ENCODE measurements around the gene TTC24.

Gene TTC24

DNA sequence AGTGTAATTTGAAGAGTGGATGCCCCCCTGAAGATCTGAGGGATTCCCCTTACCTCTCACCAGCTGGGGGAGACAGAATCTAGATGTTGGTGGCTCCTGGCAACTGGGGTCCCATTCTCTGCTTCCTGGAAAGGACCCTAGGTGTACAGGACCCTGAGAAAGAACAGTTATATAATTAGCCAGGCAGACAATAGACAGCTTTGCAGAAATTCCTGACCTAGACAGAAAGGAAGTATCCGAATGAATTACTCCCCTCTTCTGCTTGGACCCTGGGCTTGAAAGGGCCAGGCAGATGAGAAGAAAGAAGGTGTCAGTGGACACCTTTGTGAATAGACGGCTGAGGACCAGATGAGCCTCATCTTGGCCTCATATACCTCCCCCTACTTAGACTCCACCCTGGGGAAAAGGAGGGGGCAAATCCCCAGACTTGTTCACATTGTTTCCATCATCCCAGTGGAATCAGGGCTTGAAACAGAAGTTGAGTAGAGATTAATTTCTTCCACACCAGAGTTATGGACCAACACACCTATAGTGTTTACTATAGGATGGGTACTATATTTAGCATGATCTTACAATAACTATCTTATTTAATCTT, 5.4 kb upstream of the TTC24 start:
- no peak for TF ChIP-seq EZH2phosphoT487 (IDR thresholded peaks at IDR 0.05; ENCODE audit: borderline replicate concordance, low read length)
- TF ChIP-seq, protein P1, sequence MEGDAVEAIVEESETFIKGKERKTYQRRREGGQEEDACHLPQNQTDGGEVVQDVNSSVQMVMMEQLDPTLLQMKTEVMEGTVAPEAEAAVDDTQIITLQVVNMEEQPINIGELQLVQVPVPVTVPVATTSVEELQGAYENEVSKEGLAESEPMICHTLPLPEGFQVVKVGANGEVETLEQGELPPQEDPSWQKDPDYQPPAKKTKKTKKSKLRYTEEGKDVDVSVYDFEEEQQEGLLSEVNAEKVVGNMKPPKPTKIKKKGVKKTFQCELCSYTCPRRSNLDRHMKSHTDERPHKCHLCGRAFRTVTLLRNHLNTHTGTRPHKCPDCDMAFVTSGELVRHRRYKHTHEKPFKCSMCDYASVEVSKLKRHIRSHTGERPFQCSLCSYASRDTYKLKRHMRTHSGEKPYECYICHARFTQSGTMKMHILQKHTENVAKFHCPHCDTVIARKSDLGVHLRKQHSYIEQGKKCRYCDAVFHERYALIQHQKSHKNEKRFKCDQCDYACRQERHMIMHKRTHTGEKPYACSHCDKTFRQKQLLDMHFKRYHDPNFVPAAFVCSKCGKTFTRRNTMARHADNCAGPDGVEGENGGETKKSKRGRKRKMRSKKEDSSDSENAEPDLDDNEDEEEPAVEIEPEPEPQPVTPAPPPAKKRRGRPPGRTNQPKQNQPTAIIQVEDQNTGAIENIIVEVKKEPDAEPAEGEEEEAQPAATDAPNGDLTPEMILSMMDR (IDR thresholded peaks at IDR 0.05; ENCODE audit: low read depth, low read length, poor library complexity, severe bottlenecking), result no peak

DNA sequence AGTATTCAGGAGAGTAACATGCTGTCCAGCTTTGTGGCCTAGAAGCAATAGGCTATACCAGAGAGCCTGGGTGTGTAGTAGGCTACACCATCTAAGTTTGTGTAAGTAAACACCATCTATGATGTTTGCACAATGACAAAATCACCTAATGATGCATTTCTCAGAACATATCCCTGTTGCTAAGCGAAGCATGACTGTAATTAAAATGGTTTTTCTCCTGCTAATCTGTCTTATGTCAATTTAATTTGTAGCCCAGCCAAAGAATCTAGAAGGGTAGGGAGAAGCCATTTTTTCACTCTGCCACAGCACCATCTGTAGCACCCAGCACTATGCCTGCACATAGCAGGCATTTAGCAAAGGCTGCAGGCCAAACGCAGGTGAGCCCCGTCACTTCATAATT, 2.0 kb upstream of the TTC24 start:
- no peak overlapping the region for H3K4me2 ChIP-seq (ENCODE audit: low read length)
- TF ChIP-seq, protein P1 (IDR thresholded peaks at IDR 0.05; ENCODE audit: low read depth, low read length, poor library complexity, severe bottlenecking), result no peak
- no peak for TF ChIP-seq EZH2phosphoT487 (IDR thresholded peaks at IDR 0.05; ENCODE audit: borderline replicate concordance, low read length)
- no peak overlapping the region for H3K27ac ChIP-seq (ENCODE audit: low read depth, low read length)

More for the DNA sequence above, 5.4 kb upstream of the TTC24 start:
- Histone ChIP-seq H3K27ac (ENCODE audit: low read depth, low read length) (no peak overlapping the region), H3K4me2 (ENCODE audit: low read length) (no peak overlapping the region), H3F3A (ENCODE audit: control insufficient read depth, insufficient read depth) (no peaks in the 10 kb centered on the region), H3K79me2 (ENCODE audit: control insufficient read depth, low read length) (peaks cover 18% of the 10 kb centered on the region), H3K9me3 (ENCODE audit: control insufficient read depth, insufficient read depth, low read length) (no peaks in the 10 kb centered on the region), H3K36me3 (ENCODE audit: control insufficient read depth, low read length) (peaks cover 3% of the 10 kb centered on the region; the same call in 1 of the 2 replicates), H3K9me2 (replicated peaks; ENCODE audit: control insufficient read depth, low read length) (no peaks in the 10 kb centered on the region), H4K20me1 (ENCODE audit: control insufficient read depth, insufficient read depth, low read depth, low read length) (no peaks in the 10 kb centered on the region), H3K27me3 (ENCODE audit: control insufficient read depth, low read length) (0 out of 2 replicates have a peak, but pooled peaks cover 2% of the 10 kb centered on the region), H3K4me1 (ENCODE audit: control insufficient read depth, low read length) (peaks cover 17% of the 10 kb centered on the region), H3K4me3 (ENCODE audit: low read length) (no peak overlapping the region)

DNA sequence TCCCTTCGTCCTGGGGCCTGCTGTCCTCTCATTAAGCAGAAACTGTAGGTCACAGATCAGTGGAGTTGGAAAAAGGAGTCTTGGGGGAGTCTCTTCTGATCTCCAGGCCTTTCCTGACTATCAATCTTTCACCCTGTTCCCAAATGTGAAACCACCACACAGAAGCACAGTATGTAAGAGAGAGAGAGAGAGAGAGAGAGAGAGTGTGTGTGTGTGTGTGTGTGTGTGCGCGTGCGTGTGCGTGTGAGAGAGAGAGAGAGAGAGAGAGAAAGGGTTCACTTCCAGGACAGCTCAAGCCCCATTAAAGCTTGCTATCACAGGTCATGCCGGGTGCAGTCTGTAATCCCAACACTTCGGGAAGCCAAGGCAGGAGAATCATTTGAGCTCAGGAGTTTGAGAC, 1.5 kb upstream of the TTC24 start:
- H3K36me3 ChIP-seq (ENCODE audit: control insufficient read depth, low read length), result no peaks in the 10 kb centered on the region
- 0 out of 2 replicates have a peak, but pooled peaks cover 2% of the 10 kb centered on the region for H3K27me3 ChIP-seq (ENCODE audit: control insufficient read depth, low read length)
- H3K27ac ChIP-seq (ENCODE audit: low read depth, low read length), result no peak overlapping the region
- no peaks in the 10 kb centered on the region for H4K20me1 ChIP-seq (ENCODE audit: control insufficient read depth, insufficient read depth, low read depth, low read length)
- no peaks in the 10 kb centered on the region for H3K79me2 ChIP-seq (ENCODE audit: control insufficient read depth, low read length)
- no peaks in the 10 kb centered on the region for H3K9me2 ChIP-seq (replicated peaks; ENCODE audit: control insufficient read depth, low read length)
- no peak for TF ChIP-seq EZH2phosphoT487 (IDR thresholded peaks at IDR 0.05; ENCODE audit: borderline replicate concordance, low read length)
- TF ChIP-seq, protein P1 (IDR thresholded peaks at IDR 0.05; ENCODE audit: low read depth, low read length, poor library complexity, severe bottlenecking), result no peak
- no peak overlapping the region for H3K4me3 ChIP-seq (ENCODE audit: low read length)
- no peaks in the 10 kb centered on the region for H3F3A ChIP-seq (ENCODE audit: control insufficient read depth, insufficient read depth)
- peaks cover 13% of the 10 kb centered on the region for H3K4me1 ChIP-seq (ENCODE audit: control insufficient read depth, low read length)
- H3K4me2 ChIP-seq (ENCODE audit: low read length), result no peak overlapping the region
- no peaks in the 10 kb centered on the region for H3K9me3 ChIP-seq (ENCODE audit: control insufficient read depth, insufficient read depth, low read length)

More for the DNA sequence above, 2.0 kb upstream of the TTC24 start:
- no peak overlapping the region for H3K4me3 ChIP-seq (ENCODE audit: low read length)
- no peaks in the 10 kb centered on the region for H4K20me1 ChIP-seq (ENCODE audit: control insufficient read depth, insufficient read depth, low read depth, low read length)
- H3F3A ChIP-seq (ENCODE audit: control insufficient read depth, insufficient read depth), result no peaks in the 10 kb centered on the region
- H3K4me1 ChIP-seq (ENCODE audit: control insufficient read depth, low read length), result peaks cover 14% of the 10 kb centered on the region
- H3K9me3 ChIP-seq (ENCODE audit: control insufficient read depth, insufficient read depth, low read length), result no peaks in the 10 kb centered on the region
- no peaks in the 10 kb centered on the region for H3K36me3 ChIP-seq (ENCODE audit: control insufficient read depth, low read length)
- 0 out of 2 replicates have a peak, but pooled peaks cover 2% of the 10 kb centered on the region for H3K27me3 ChIP-seq (ENCODE audit: control insufficient read depth, low read length)
- H3K9me2 ChIP-seq (replicated peaks; ENCODE audit: control insufficient read depth, low read length), result no peaks in the 10 kb centered on the region
- H3K79me2 ChIP-seq (ENCODE audit: control insufficient read depth, low read length), result no peaks in the 10 kb centered on the region

All from DOHH2 (cell line).